HEK293T (cell line): ENCODE results near the gene IGFBP5.

ENCODE experiments used
- BHLHE40 ChIP-seq: fragments of 450-650 bp; IDR thresholded peaks from 2 replicates; pipeline ENCODE4 v1.6.1; 2016; ENCODE audit warnings: mild to moderate bottlenecking, moderate library complexity, borderline replicate concordance
- CTBP1 ChIP-seq: fragments of 450-650 bp; IDR thresholded peaks from 2 replicates; pipeline ENCODE4 v1.6.1; 2016; ENCODE audit warnings: borderline replicate concordance
- ELF4 ChIP-seq: fragments of 450-650 bp; IDR thresholded peaks from 2 replicates; pipeline ENCODE4 v1.6.1; 2017; ENCODE audit warnings: antibody characterized with exemption
- FOXK2 ChIP-seq: fragments of 450-650 bp; IDR thresholded peaks from 2 replicates; pipeline ENCODE4 v1.6.1; 2016; ENCODE audit warnings: mild to moderate bottlenecking
- FOXM1 ChIP-seq: fragments of 450-650 bp; IDR thresholded peaks from 2 replicates; pipeline ENCODE4 v1.6.1; 2017; ENCODE audit warnings: mild to moderate bottlenecking, borderline replicate concordance
- HDGF ChIP-seq: fragments of 450-650 bp; IDR thresholded peaks from 2 replicates; pipeline ENCODE4 v1.6.1; 2017; ENCODE audit warnings: antibody characterized with exemption, borderline replicate concordance
- L3MBTL2 ChIP-seq: fragments of 450-650 bp; conservative IDR thresholded peaks from 2 replicates; pipeline ENCODE4 v1.6.1; 2016; ENCODE audit warnings: mild to moderate bottlenecking
- LEF1 ChIP-seq: fragments of 450-650 bp; IDR thresholded peaks from 2 replicates; pipeline ENCODE4 v1.6.1; 2017; ENCODE audit warnings: mild to moderate bottlenecking, borderline replicate concordance
- NFRKB ChIP-seq: fragments of 450-650 bp; IDR thresholded peaks from 2 replicates; pipeline ENCODE4 v1.6.1; 2016; ENCODE audit warnings: mild to moderate bottlenecking, moderate library complexity
- SP1 ChIP-seq: fragments of 450-650 bp; IDR thresholded peaks from 2 replicates; pipeline ENCODE4 v1.6.1; 2017
- SUZ12 ChIP-seq: fragments of 450-650 bp; IDR thresholded peaks from 2 replicates; pipeline ENCODE4 v1.6.1; 2016; ENCODE audit warnings: mild to moderate bottlenecking
- TARDBP ChIP-seq: fragments of 450-650 bp; IDR thresholded peaks from 2 replicates; pipeline ENCODE4 v1.6.1; 2016
- TF ChIP-seq, protein P1 (sequence below): fragments of 450-650 bp; IDR thresholded peaks from 2 replicates; pipeline ENCODE4 v1.6.1; 2016

DNA sequence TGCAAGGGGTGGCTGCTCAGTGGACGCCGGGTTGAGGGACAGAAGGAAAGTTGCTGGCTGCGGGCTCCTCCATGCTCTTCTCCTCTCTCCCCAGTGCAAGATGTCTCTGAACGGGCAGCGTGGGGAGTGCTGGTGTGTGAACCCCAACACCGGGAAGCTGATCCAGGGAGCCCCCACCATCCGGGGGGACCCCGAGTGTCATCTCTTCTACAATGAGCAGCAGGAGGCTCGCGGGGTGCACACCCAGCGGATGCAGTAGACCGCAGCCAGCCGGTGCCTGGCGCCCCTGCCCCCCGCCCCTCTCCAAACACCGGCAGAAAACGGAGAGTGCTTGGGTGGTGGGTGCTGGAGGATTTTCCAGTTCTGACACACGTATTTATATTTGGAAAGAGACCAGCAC, 31.5 kb downstream of the IGFBP5 start:
- TF ChIP-seq NFRKB, result no peak
- TF ChIP-seq, protein P1, sequence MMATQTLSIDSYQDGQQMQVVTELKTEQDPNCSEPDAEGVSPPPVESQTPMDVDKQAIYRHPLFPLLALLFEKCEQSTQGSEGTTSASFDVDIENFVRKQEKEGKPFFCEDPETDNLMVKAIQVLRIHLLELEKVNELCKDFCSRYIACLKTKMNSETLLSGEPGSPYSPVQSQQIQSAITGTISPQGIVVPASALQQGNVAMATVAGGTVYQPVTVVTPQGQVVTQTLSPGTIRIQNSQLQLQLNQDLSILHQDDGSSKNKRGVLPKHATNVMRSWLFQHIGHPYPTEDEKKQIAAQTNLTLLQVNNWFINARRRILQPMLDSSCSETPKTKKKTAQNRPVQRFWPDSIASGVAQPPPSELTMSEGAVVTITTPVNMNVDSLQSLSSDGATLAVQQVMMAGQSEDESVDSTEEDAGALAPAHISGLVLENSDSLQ, result no peak
- no peak for TF ChIP-seq BHLHE40
- TF ChIP-seq FOXM1, result no peak
- TF ChIP-seq HDGF, result no peak
- no peak for TF ChIP-seq SUZ12
- TF ChIP-seq LEF1, result no peak
- no peak for TF ChIP-seq L3MBTL2
- no peak for TF ChIP-seq TARDBP
- no peak for TF ChIP-seq ELF4
- TF ChIP-seq SP1, result no peak
- TF ChIP-seq CTBP1, result no peak
- TF ChIP-seq FOXK2, result no peak
